ENCODE measurements around the gene SND1.
"Not testable (repeated sequence)": the region's sequence is repeated elsewhere in the genome, so short reads cannot be mapped to it uniquely, and the experiment has no call there.

Gene SND1

GRCh38 chr7:127653396-127653795 lies 1.4 kb downstream of the SND1 start:
- no peak for DNase-seq (ENCODE audit: low read depth)

GRCh38 chr7:127654404-127655394 lies 2.7 kb downstream of the SND1 start:
- no peak for DNase-seq (ENCODE audit: low read depth)

GRCh38 chr7:127655720-127656119 lies 3.7 kb downstream of the SND1 start:
- DNase-seq (ENCODE audit: low read depth) = no peak

GRCh38 chr7:127657500-127657899 lies 5.5 kb downstream of the SND1 start:
- DNase-seq (ENCODE audit: low read depth) = no peak

- DNase-seq (ENCODE audit: low read depth) = no peak
These were observed 7.1 kb downstream of the SND1 start for GRCh38 chr7:127658970-127659630.

- DNase-seq (ENCODE audit: low read depth) = no peak
These were observed 13.9 kb downstream of the SND1 start for GRCh38 chr7:127665922-127666321.

- DNase-seq (ENCODE audit: low read depth) = no peak
These were observed 14.6 kb downstream of the SND1 start for GRCh38 chr7:127666602-127667001.

- no peak for DNase-seq (ENCODE audit: low read depth)
These were observed 15.2 kb downstream of the SND1 start for GRCh38 chr7:127667017-127667670.

- no peak for DNase-seq (ENCODE audit: low read depth)
These were observed 16.0 kb downstream of the SND1 start for GRCh38 chr7:127667759-127668530.

- no peak for DNase-seq (ENCODE audit: low read depth)
These were observed 19.3 kb downstream of the SND1 start for GRCh38 chr7:127671341-127671740.

GRCh38 chr7:127673902-127674301 lies 21.9 kb downstream of the SND1 start:
- no peak for DNase-seq (ENCODE audit: low read depth)

GRCh38 chr7:127674361-127674760 lies 22.4 kb downstream of the SND1 start:
- no peak for DNase-seq (ENCODE audit: low read depth)

- not testable (repeated sequence) for DNase-seq (ENCODE audit: low read depth)
These were observed 22.9 kb downstream of the SND1 start for GRCh38 chr7:127674923-127675322.

- DNase-seq (ENCODE audit: low read depth) = no peak
These were observed 23.7 kb downstream of the SND1 start for GRCh38 chr7:127675721-127676120.

- no peak for DNase-seq (ENCODE audit: low read depth)
These were observed 25.6 kb downstream of the SND1 start for GRCh38 chr7:127677433-127678230.

- no peak for DNase-seq (ENCODE audit: low read depth)
These were observed 26.3 kb downstream of the SND1 start for GRCh38 chr7:127678337-127678736.

GRCh38 chr7:127678947-127679346 lies 27.0 kb downstream of the SND1 start:
- DNase-seq (ENCODE audit: low read depth) = no peak

- no peak for DNase-seq (ENCODE audit: low read depth)
These were observed 29.0 kb downstream of the SND1 start for GRCh38 chr7:127680983-127681382.

- no peak for DNase-seq (ENCODE audit: low read depth)
These were observed 30.1 kb downstream of the SND1 start for GRCh38 chr7:127682140-127682539.

- DNase-seq (ENCODE audit: low read depth) = no peak
These were observed 32.0 kb downstream of the SND1 start for GRCh38 chr7:127683776-127684681.
